GM21786 (cell line): ENCODE data around the gene MLLT3.
A peak's percentile ranks its signal among the peaks of the same experiment; 100 is the strongest.
"Not testable (repeated sequence)": the region's sequence is repeated elsewhere in the genome, so short reads cannot be mapped to it uniquely, and the experiment has no call there.

Experiments used
- ATAC-seq: cut with Tn5 transposase; IDR thresholded peaks from one replicate; pipeline ENCODE4 v1.9.1; 2021; ENCODE audit not compliant: unreplicated experiment

MLLT3 gene

GRCh38 chr9:20622330-20623020 lies at the start of gene MLLT3:
Gene MLLT3 (minus strand): TSS chr9:20622499.
- peak; percentile 76 for ATAC-seq

GRCh38 chr9:20671635-20672034 lies 49.3 kb upstream of the MLLT3 start:
- ATAC-seq: no peak

DNA sequence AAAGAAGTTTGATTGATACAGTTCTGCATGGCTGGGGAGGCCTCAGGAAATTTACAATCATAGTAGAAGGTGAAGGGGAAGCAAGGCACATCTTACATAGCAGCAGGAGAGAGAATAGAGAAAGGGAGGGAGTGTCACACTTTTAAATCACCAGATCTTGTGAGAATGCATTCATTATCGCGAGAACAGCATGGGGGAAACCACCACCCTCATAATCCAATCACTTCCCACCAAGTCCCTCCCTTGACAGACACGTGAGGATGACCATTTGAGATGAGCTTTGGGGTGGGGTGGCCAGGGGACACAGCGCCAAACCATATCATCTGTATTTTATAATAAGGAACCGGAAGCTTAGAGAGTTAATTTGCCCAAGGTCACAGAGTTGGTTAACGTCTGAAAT lies 48.1 kb upstream of the MLLT3 start:
- ATAC-seq: no peak

DNA sequence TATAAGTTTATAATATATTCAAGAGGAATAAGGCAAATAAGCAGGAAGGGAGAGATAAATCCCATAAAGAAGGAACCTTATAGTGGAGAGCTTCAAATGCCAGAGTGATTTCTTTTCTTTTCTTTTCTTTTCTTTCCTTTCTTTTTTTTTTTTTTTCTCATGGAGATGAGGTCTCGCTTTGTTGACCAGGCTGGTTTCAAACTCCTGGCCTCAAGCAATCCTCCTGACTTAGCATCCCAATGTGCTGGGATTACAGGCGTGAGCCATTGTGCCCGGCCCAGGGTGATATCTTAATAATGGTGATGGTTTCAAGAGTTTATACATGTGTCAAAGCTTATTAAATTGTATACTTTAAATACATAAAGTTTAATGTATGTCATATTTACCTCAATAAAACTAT lies 42.2 kb upstream of the MLLT3 start:
- ATAC-seq: no peak

- no peak for ATAC-seq
Observed at GRCh38 chr9:20663133-20663532, 40.8 kb upstream of the MLLT3 start.

- no peak for ATAC-seq
Observed at GRCh38 chr9:20662156-20662555, 39.9 kb upstream of the MLLT3 start.

DNA sequence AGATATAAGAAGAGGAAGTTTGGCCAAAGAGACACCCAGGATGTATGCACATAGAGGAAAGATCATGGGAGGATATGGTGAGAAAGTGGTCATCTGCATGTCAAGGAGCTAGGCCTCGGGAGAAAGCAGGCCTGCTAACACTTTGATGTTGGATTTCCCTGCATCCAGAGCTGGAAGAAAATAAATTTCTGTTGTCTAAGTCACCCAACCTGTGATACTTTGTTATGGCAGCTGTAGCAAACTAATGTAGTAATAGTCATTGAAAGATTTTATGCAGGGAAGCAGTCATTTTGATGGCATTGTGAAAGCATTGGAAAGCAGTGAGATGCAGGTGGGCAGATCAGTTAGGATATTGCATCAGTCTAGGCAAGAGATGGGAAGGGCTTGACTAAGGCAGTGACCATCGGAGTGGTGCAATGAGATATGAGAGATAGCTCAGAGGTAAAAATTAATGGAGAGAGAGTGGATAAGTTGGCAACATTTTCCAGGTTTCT lies 37.2 kb upstream of the MLLT3 start:
- no peak for ATAC-seq

- no peak for ATAC-seq
Observed at GRCh38 chr9:20658677-20659473, 36.6 kb upstream of the MLLT3 start.

GRCh38 chr9:20658246-20658667 lies 36.0 kb upstream of the MLLT3 start:
- not testable (repeated sequence) for ATAC-seq

DNA sequence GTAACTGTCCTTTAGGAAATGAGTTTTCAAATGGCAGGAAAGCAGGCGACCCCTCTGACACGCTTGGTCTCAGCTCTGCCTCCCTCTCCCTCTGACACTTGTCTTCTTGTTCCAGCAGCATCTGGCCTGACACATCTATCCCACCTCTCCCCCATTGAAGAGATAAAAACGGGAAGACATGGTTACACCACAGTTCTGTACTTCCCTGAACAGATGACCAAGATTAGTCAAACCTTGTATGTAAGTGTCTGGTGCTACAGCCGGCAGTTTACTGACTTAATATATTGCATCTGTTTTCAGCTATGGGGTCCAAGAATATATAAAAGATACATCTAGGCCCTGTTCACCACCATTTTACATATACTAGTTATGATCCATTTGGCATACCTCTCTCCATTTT lies 29.6 kb upstream of the MLLT3 start:
- no peak for ATAC-seq

DNA sequence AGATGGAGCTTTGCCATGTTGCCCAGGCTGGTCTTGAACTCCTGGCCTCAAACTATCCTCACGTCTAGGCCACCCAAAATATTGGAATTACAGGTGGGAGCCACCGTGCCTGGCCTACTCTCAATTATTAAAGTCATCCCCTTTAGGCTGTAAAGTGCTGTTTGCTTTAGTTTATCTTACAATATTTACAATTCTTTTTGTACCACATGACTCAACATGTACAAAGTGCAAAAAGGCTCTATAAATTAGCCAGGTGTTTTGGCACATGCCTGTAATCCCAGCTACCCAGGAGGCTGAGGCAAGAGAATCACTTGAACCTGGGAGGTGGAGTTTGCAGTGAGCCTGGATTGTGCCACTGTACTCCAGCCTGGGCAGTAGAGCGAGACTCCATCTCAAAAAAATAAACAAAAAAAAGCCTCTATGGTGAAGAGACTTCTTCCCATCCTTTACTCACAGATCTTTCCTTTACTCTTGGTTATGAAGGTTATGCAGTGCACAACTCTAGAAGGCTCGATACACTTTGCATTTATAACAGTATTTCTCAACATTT lies 28.5 kb upstream of the MLLT3 start:
- ATAC-seq: no peak

DNA sequence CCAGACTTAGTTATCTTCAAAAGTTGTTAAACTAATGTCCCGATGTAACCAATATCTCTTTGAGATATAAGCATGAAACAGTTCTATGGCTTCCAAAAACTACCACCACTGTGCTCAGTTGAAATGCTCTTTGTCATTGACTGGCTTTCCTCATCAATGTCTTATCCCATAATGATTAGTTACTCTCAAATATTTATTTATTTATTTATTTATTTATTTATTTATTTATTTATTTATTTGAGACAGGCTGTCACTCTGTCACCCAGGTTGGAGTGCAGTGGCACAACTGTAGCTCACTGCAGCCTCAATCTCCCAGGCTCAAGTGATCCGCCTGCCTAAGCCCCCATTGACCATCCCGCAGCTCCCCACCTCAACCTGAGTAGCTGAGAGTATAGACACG lies 28.0 kb upstream of the MLLT3 start:
- no peak for ATAC-seq

DNA sequence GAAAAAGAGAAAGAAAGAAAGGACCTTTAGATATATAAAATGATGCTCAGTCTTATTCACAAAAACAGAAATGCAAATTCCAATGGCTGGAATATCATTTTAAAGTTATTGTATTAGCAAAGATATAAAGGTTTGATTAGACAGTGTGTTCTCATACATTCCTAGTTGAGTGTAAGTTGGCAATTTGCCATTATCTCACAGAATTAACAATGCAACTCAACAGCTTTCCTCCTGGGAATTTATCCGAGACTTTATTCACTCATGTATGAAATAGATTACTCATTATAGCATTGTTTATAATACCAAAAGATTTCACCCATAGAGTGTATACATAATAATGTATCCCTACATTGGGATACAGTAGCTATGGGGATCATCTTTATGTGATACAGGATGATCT lies 27.1 kb upstream of the MLLT3 start:
- ATAC-seq: no peak

DNA sequence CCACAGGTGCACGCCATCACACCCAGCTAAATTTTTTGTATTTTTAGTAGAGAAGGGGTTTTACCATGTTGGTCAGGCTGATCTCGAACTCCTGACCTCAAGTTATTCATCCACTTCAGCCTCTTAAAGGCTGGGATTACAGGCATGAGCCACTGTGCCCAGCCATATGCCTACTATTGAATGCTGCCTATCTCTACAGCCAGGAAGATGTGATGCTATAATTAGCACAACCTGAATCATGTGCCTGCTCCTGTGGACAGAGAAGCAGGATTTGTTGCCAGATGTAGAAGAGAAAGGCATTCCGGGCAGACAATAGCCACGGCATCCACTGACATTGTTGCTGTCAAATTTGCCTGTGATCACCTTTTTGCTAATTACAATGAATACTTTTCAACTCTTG lies 24.4 kb upstream of the MLLT3 start:
- ATAC-seq: no peak

DNA sequence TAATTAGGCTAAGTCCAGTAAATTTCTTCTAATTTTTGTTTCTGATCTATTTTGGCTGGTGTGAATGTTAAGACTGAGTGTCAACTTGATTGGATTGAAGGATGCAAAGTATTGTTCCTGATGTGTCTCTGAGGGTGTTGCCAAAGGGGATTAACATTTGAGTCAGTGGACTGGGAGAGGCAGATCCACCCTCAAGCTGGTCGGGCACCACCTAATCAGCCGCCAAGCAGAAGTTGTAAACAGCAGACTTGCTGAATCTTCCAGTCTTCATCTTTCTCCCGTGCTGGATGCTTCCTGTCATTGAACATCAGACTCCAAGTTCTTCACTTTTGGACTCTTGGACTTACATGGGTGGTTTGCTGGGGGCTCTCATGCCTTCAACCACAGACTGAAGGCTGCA lies 21.4 kb upstream of the MLLT3 start:
- no peak for ATAC-seq

DNA sequence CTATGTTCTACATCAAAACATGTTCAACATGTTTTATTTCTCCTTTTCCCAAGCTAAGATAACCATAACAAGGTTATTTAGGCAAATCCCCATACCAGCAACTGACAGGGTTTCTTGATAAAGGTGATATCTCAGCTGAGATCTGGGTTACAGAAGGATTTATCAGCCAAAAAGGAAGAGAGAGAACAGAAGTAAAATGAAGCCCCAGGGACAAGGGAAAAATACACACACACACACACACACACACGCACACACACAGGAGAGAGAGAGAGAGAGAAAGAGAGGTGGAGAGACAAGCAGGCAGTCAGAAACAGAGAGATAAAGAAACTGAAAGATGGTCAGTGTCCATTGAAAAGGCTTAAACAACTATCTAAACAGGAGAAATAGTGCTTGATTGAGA lies 19.7 kb upstream of the MLLT3 start:
- ATAC-seq: no peak

DNA sequence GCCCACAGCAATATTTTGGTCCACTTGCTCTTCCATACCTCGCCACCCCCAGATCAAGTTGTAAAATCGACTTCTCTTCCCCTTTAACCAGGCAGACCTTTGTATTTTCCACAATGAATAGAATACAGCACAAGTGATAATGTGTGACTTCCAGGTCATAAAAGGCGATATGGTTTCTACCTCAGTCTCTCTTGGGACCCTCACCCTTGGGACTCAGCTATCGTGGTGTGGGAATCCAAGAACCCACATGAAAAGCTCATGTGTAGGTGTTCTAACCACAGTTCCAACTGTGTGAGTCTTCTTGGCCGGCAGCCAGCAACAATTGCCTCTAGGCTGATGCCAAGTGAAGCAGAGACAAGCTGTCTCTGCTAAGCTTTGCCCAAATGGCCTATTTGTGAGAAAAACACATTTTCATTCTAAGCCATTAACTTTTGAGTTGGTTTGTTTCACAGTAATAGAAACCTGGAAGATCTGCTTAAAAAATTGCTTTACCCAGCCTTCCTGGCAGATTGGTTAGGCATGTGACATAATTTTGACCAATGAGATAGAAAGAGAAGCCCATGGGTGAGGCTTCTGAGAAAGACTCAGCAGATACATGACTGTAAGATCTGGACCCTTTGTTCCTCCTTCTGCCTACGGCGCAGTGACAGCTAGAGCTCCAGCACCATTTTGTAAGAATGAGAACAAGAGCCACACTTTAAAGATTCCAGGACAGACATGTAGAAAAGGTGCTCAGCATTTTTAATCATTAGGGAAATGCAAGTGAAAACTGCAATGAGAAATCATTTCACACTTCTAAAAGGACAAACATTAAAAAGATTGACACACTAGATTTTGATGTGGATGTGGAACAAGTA lies 18.3 kb upstream of the MLLT3 start:
- ATAC-seq: peak; percentile 89

DNA sequence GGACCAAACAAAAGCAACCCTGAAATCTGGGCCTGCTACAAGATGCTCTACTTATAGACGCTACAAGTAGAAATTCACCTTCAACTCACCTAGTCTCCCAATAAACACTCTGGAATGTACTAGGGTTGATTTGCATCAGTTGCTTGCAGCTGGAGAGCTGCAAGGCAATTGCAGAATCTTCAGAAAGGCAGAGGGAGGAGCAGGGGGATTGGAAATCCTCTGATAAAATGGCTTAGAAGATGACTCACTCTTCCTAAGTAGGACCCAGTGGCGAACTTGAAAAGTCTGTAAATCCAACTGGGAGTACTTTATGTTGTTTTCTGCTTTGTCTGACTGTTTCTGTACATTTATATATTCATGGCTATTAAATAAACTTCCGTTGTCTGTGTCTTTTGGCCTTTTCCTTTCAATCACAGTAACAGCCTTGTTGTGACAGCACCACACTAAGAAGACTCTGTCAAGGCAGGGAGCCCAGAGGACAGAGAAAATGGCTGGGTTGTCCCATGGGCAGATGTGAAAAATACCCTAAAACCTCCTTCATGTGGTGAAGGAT lies 14.7 kb upstream of the MLLT3 start:
- no peak for ATAC-seq

GRCh38 chr9:20634895-20635294 lies 12.6 kb upstream of the MLLT3 start:
- no peak for ATAC-seq

GRCh38 chr9:20632705-20633104 lies 10.4 kb upstream of the MLLT3 start:
- no peak for ATAC-seq
